Neural progenitor cell (in vitro differentiated cells): ENCODE data around the gene GPRIN2. TPM values are rescaled to one million over a fixed set of nuclear protein-coding genes. Genes with fewer than 3 reads are reported as not detected.
"Not testable (repeated sequence)": the region's sequence is repeated elsewhere in the genome, so short reads cannot be mapped to it uniquely, and the experiment has no call there.

Source experiments
- DNase-seq: peaks from one replicate; pipeline ENCODE4 v3.0.0-alpha.2; 2016; ENCODE audit warnings: low spot score
- H2AFZ ChIP-seq: fragments of 200-600 bp; sonication (generic); replicated peaks from 2 replicates; pipeline ENCODE4 v1.6.1; 2016; ENCODE audit warnings: antibody characterized with exemption
- H3F3A ChIP-seq: fragments of 200-600 bp; sonication (generic); 2 replicates; pipeline ENCODE4 v1.6.1; 2016; ENCODE audit warnings: antibody characterized with exemption, low read depth
- H3K27ac ChIP-seq: fragments of 200-600 bp; sonication (generic); 2 replicates; pipeline ENCODE4 v1.5.1; 2016; ENCODE audit warnings: mild to moderate bottlenecking
- H3K27me3 ChIP-seq: fragments of 200-600 bp; sonication (generic); 2 replicates; pipeline ENCODE4 v1.6.1; 2016; ENCODE audit warnings: mild to moderate bottlenecking, moderate library complexity
- H3K36me3 ChIP-seq: fragments of 200-600 bp; sonication (generic); 2 replicates; pipeline ENCODE4 v1.5.1; 2016
- H3K4me1 ChIP-seq: fragments of 200-600 bp; sonication (generic); 2 replicates; pipeline ENCODE4 v1.6.1; 2016; ENCODE audit warnings: mixed run types
- H3K4me2 ChIP-seq: fragments of 200-600 bp; sonication (generic); 2 replicates; pipeline ENCODE4 v1.6.1; 2016
- H3K4me3 ChIP-seq: fragments of 200-600 bp; sonication (generic); 2 replicates; pipeline ENCODE4 v1.5.1; 2016
- H3K79me2 ChIP-seq: fragments of 200-600 bp; sonication (generic); 2 replicates; pipeline ENCODE4 v1.6.1; 2016; ENCODE audit warnings: low read depth
- H3K9ac ChIP-seq: fragments of 200-600 bp; sonication (generic); 2 replicates; pipeline ENCODE4 v1.6.1; 2016
- H3K9me3 ChIP-seq: fragments of 200-600 bp; sonication (generic); 2 replicates; pipeline ENCODE4 v1.5.1; 2016; ENCODE audit warnings: low read depth
- H4K20me1 ChIP-seq: fragments of 200-600 bp; sonication (generic); 2 replicates; pipeline ENCODE4 v1.6.1; 2016; ENCODE audit warnings: low read depth
- H3K27ac Mint-ChIP-seq: 3 replicates; pipeline ENCODE4 v1.8.0; 2021; ENCODE audit warnings: mixed read lengths
- H3K27me3 Mint-ChIP-seq: 2 replicates; pipeline ENCODE4 v1.8.0; 2022; ENCODE audit warnings: low read depth, mild to moderate bottlenecking, inconsistent platforms, moderate library complexity, mixed read lengths; ENCODE audit not compliant: insufficient read depth
- H3K36me3 Mint-ChIP-seq: 3 replicates; pipeline ENCODE4 v1.8.0; 2021; ENCODE audit warnings: mixed read lengths
- H3K4me1 Mint-ChIP-seq: 3 replicates; pipeline ENCODE4 v1.8.0; 2021; ENCODE audit warnings: mixed read lengths
- H3K4me3 Mint-ChIP-seq: 3 replicates; pipeline ENCODE4 v1.8.0; 2021; ENCODE audit warnings: mild to moderate bottlenecking, moderate library complexity, mixed read lengths
- H3K9me3 Mint-ChIP-seq: 3 replicates; pipeline ENCODE4 v1.8.0; 2020; ENCODE audit warnings: mixed read lengths
- CTCF ChIP-seq: fragments of 200-600 bp; sonication (generic); IDR thresholded peaks from 2 replicates; pipeline ENCODE4 v1.5.1; 2017; ENCODE audit warnings: antibody characterized with exemption, mild to moderate bottlenecking
- EZH2 ChIP-seq: fragments of 200-600 bp; sonication (generic); IDR thresholded peaks from 2 replicates; pipeline ENCODE4 v1.6.1; 2017; ENCODE audit warnings: antibody characterized with exemption, mild to moderate bottlenecking, moderate library complexity
- EZH2phosphoT487 ChIP-seq: fragments of 200-600 bp; sonication (generic); IDR thresholded peaks from 2 replicates; pipeline ENCODE4 v1.6.1; 2017; ENCODE audit warnings: antibody characterized with exemption
- total RNA-seq: library from RNA; depleted of rRNA; stranded (reverse); fragments of >200 nt; gene quantifications from 2 replicates; pipeline ENCODE4 v1.2.3, GENCODE V29; 2015; ENCODE audit warnings: low replicate concordance

GPRIN2 gene
- total RNA-seq, 1 donor from 2014 or later: 6.9 TPM

- Histone ChIP-seq H4K20me1 (no peaks in the 10 kb centered on the region), H3K27ac (no peak overlapping the region), H3K9ac (no peak overlapping the region), H3F3A (no peaks in the 10 kb centered on the region), H2AFZ (no peak overlapping the region), H3K4me2 (no peak overlapping the region), H3K9me3 (no peaks in the 10 kb centered on the region), H3K79me2 (no peaks in the 10 kb centered on the region), H3K4me1 (no peaks in the 10 kb centered on the region), H3K4me3 (no peak overlapping the region), H3K36me3 (no peaks in the 10 kb centered on the region), H3K27me3 (no peaks in the 10 kb centered on the region)
- no peak for TF ChIP-seq EZH2phosphoT487
- TF ChIP-seq CTCF: no peak
- no peak for TF ChIP-seq EZH2
- no peaks in the 10 kb centered on the region for H3K9me3 Mint-ChIP-seq
- H3K27ac Mint-ChIP-seq: no peak overlapping the region
- H3K4me1 Mint-ChIP-seq: peaks cover 5% of the 10 kb centered on the region
- no peaks in the 10 kb centered on the region for H3K36me3 Mint-ChIP-seq
- H3K4me3 Mint-ChIP-seq: no peak overlapping the region
- H3K27me3 Mint-ChIP-seq: peaks cover 8% of the 10 kb centered on the region
- DNase-seq: no peak
Observed at GRCh38 chr10:46515366-46515765, 41.1 kb downstream of the GPRIN2 start.

- H3K4me1 Mint-ChIP-seq: peaks cover 5% of the 10 kb centered on the region
- no peaks in the 10 kb centered on the region for H3K4me1 ChIP-seq
- H4K20me1 ChIP-seq: no peaks in the 10 kb centered on the region
- H3K27ac ChIP-seq: no peak overlapping the region
- H3K9me3 Mint-ChIP-seq: no peaks in the 10 kb centered on the region
- no peaks in the 10 kb centered on the region for H3K36me3 Mint-ChIP-seq
- no peaks in the 10 kb centered on the region for H3K27me3 ChIP-seq
- H3K4me3 ChIP-seq: no peak overlapping the region
- no peak overlapping the region for H3K4me3 Mint-ChIP-seq
- no peaks in the 10 kb centered on the region for H3F3A ChIP-seq
- H3K27me3 Mint-ChIP-seq: peaks cover 8% of the 10 kb centered on the region
- no peaks in the 10 kb centered on the region for H3K9me3 ChIP-seq
- H3K27ac Mint-ChIP-seq: no peak overlapping the region
- no peak overlapping the region for H3K4me2 ChIP-seq
- H3K79me2 ChIP-seq: no peaks in the 10 kb centered on the region
- H3K9ac ChIP-seq: no peak overlapping the region
- no peak for TF ChIP-seq CTCF
- no peak for TF ChIP-seq EZH2phosphoT487
- no peak for DNase-seq
- H3K36me3 ChIP-seq: no peaks in the 10 kb centered on the region
- no peak overlapping the region for H2AFZ ChIP-seq
Observed at GRCh38 chr10:46514899-46515298, 41.6 kb downstream of the GPRIN2 start.

- H3F3A ChIP-seq: no peaks in the 10 kb centered on the region
- H3K36me3 Mint-ChIP-seq: no peaks in the 10 kb centered on the region
Observed at GRCh38 chr10:46514431-46514861, 42.0 kb downstream of the GPRIN2 start.

GRCh38 chr10:46513333-46513732, 43.1 kb downstream of the GPRIN2 start:
- H3K36me3 Mint-ChIP-seq, H3K4me1 ChIP-seq, H3K4me2 ChIP-seq, H3K79me2 ChIP-seq, H3F3A ChIP-seq, H3K27ac ChIP-seq, H3K9ac ChIP-seq, H3K27ac Mint-ChIP-seq, H2AFZ ChIP-seq, H3K4me3 Mint-ChIP-seq, H3K9me3 Mint-ChIP-seq, H3K27me3 ChIP-seq, H3K9me3 ChIP-seq, H3K4me1 Mint-ChIP-seq, DNase-seq, H3K36me3 ChIP-seq, H3K27me3 Mint-ChIP-seq, H4K20me1 ChIP-seq, H3K4me3 ChIP-seq: not testable (repeated sequence)

More at GRCh38 chr10:46514431-46514861, 42.0 kb downstream of the GPRIN2 start:
- H3K9me3 Mint-ChIP-seq: no peaks in the 10 kb centered on the region
- no peak overlapping the region for H3K27ac Mint-ChIP-seq
- peaks cover 8% of the 10 kb centered on the region for H3K27me3 Mint-ChIP-seq
- no peaks in the 10 kb centered on the region for H3K4me1 ChIP-seq
- no peak overlapping the region for H3K27ac ChIP-seq
- H3K4me3 Mint-ChIP-seq: no peak overlapping the region
- no peaks in the 10 kb centered on the region for H3K79me2 ChIP-seq
- no peak overlapping the region for H2AFZ ChIP-seq
- H3K9me3 ChIP-seq: no peaks in the 10 kb centered on the region
- H3K36me3 ChIP-seq: no peaks in the 10 kb centered on the region
- H3K4me2 ChIP-seq: no peak overlapping the region
- DNase-seq: no peak
- TF ChIP-seq CTCF (no peak), EZH2phosphoT487 (no peak), EZH2 (no peak)
- no peaks in the 10 kb centered on the region for H3K27me3 ChIP-seq
- peaks cover 5% of the 10 kb centered on the region for H3K4me1 Mint-ChIP-seq
- H3K9ac ChIP-seq: no peak overlapping the region
- no peaks in the 10 kb centered on the region for H4K20me1 ChIP-seq
- H3K4me3 ChIP-seq: no peak overlapping the region

GRCh38 chr10:46512725-46513124, 43.7 kb downstream of the GPRIN2 start:
- not testable (repeated sequence) for H3K36me3 ChIP-seq, H3K4me3 Mint-ChIP-seq, H3K36me3 Mint-ChIP-seq, H3K27ac Mint-ChIP-seq, H4K20me1 ChIP-seq, H3K4me1 Mint-ChIP-seq, DNase-seq, H3K9ac ChIP-seq, H3K4me2 ChIP-seq, H2AFZ ChIP-seq, H3K27me3 ChIP-seq, H3K27me3 Mint-ChIP-seq, H3K27ac ChIP-seq, H3K4me3 ChIP-seq, H3K9me3 Mint-ChIP-seq, H3K79me2 ChIP-seq, H3F3A ChIP-seq, H3K4me1 ChIP-seq, H3K9me3 ChIP-seq

- not testable (repeated sequence) for H3K4me3 Mint-ChIP-seq, H3K27me3 Mint-ChIP-seq
Observed at GRCh38 chr10:46512002-46512401, 44.5 kb downstream of the GPRIN2 start.

More at GRCh38 chr10:46512002-46512401, 44.5 kb downstream of the GPRIN2 start:
- H3F3A ChIP-seq, H3K4me1 ChIP-seq, H4K20me1 ChIP-seq, H3K9me3 ChIP-seq, H3K79me2 ChIP-seq, H3K27ac ChIP-seq, DNase-seq, H3K9ac ChIP-seq, H3K36me3 Mint-ChIP-seq, H3K9me3 Mint-ChIP-seq, H3K27me3 ChIP-seq, H2AFZ ChIP-seq, H3K27ac Mint-ChIP-seq, H3K4me1 Mint-ChIP-seq, H3K4me2 ChIP-seq, H3K36me3 ChIP-seq, H3K4me3 ChIP-seq: not testable (repeated sequence)
